Uterus (tissue), 4 donors: ENCODE data around the gene FGF14. TPM values are rescaled to one million over a fixed set of nuclear protein-coding genes. Genes with fewer than 3 reads are reported as not detected.

Experiments used
- DNase-seq, 2 donors: peaks; one replicate each; pipeline ENCODE4 v3.0.0-alpha.2; 2019 to 2020
- H3K27ac ChIP-seq, 2 donors: fragments of 200-600 bp; sonication (generic); 1 replicate in 1 of 2; 2 replicates in 1 of 2; pipeline ENCODE4 v1.5.1; 2016 to 2018
- H3K27me3 ChIP-seq, 2 donors: fragments of 200-600 bp; sonication (generic); one replicate each; pipeline ENCODE4 v1.5.1; 2018 to 2019; ENCODE audit warnings: control low read depth in 1 of 2
- H3K36me3 ChIP-seq, 2 donors: fragments of 200-600 bp; sonication (generic); one replicate each; pipeline ENCODE4 v1.5.1; 2019; ENCODE audit warnings: control low read depth in 1 of 2
- H3K4me1 ChIP-seq, 2 donors: fragments of 200-600 bp; sonication (generic); one replicate each; pipeline ENCODE4 v1.5.1; 2018 to 2019; ENCODE audit warnings: control low read depth in 1 of 2
- H3K4me3 ChIP-seq, 2 donors: fragments of 200-600 bp; sonication (generic); 1 replicate in 1 of 2; 2 replicates in 1 of 2; pipeline ENCODE4 v1.5.1; 2018 to 2019; ENCODE audit warnings: mild to moderate bottlenecking in 1 of 2
- H3K9me3 ChIP-seq, 2 donors: fragments of 200-600 bp; sonication (generic); one replicate each; pipeline ENCODE4 v1.5.1; 2019; ENCODE audit warnings: control low read depth in 1 of 2
- CTCF ChIP-seq, 4 experiments: fragments of 200-600 bp in 2 of 4; fragments of 450-650 bp in 2 of 4; sonication (generic) in 2 of 4; IDR thresholded peaks; one replicate each; pipeline ENCODE4 v1.5.1; 2016 to 2019; ENCODE audit warnings: antibody characterized with exemption in 4 of 4, mild to moderate bottlenecking in 2 of 4, moderate library complexity in 1 of 4
- POLR2A ChIP-seq, 2 donors: fragments of 450-650 bp; IDR thresholded peaks; one replicate each; pipeline ENCODE4 v1.6.1; 2016; ENCODE audit warnings: antibody characterized with exemption in 2 of 2, mild to moderate bottlenecking in 1 of 2, moderate library complexity in 1 of 2
- intact Hi-C: fragments of 100-400 bp; cut with DNase I; formaldehyde crosslinking; loops from one replicate; pipeline ENCODE4 v1.15.1; 2023; ENCODE audit warnings: low total_unique reads
- total RNA-seq, 4 donors: library from RNA; depleted of rRNA in 3 of 4; stranded (reverse); fragments of >200 nt in 3 of 4; gene quantifications; one replicate each; pipeline versions ENCODE4 v1.1.0 to v1.2.4, GENCODE V29; 2014 to 2023
- donor health status: DM: yes; HTN: yes; CAD: no.

The FGF14 gene
- total RNA-seq, 4 donors from 2014 or later: under 0.01 to 0.98 (median 0.62) TPM; not detected in 1

- intact Hi-C loops: no loop called here
- Histone ChIP-seq H3K4me1 (no peaks in the 10 kb centered on the region), H3K36me3 (no peaks in the 10 kb centered on the region), H3K27me3 (no peaks in the 10 kb centered on the region), H3K4me3 (no peak overlapping the region), H3K27ac (no peak overlapping the region), H3K9me3 (no peaks in the 10 kb centered on the region)
- TF ChIP-seq POLR2A (IDR thresholded peaks at IDR 0.05) (no peak), CTCF (IDR thresholded peaks at IDR 0.05) (no peak)
- DNase-seq: no peak
These were observed 662.3 kb downstream of the FGF14 start for GRCh38 chr13:101739382-101740178.

DNA sequence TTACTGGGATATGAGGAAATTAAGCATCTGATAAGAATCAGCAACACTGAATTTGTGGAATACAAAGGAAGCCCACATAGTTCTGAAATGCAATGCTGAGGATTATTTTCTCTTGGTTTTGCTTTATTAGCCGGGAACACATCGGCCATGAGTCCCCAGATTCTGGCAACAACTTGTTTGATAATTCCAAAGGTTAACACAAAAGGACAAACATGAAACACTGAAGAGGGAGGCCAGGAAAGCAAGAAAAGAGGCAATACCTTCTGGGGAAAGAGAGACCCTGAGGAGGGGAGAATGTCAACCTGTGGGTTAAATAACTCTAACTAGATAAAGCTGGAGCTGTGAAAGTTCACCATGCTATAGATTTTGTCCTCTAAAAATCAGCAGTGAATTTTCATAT lies 663.5 kb downstream of the FGF14 start:
- TF ChIP-seq POLR2A (IDR thresholded peaks at IDR 0.05): no peak
- TF ChIP-seq CTCF (IDR thresholded peaks at IDR 0.05): no peak

GRCh38 chr13:101736566-101736965 lies 665.3 kb downstream of the FGF14 start:
- Histone ChIP-seq H3K4me3 (no peak overlapping the region), H3K27me3 (no peaks in the 10 kb centered on the region), H3K4me1 (no peaks in the 10 kb centered on the region), H3K36me3 (no peaks in the 10 kb centered on the region), H3K9me3 (no peaks in the 10 kb centered on the region), H3K27ac (no peak overlapping the region)
- intact Hi-C loops: no loop called here
- no peak for DNase-seq
- TF ChIP-seq POLR2A (IDR thresholded peaks at IDR 0.05) (no peak), CTCF (IDR thresholded peaks at IDR 0.05) (no peak)

More for the DNA sequence above, 663.5 kb downstream of the FGF14 start:
- Histone ChIP-seq H3K4me1 (no peaks in the 10 kb centered on the region), H3K9me3 (no peaks in the 10 kb centered on the region), H3K36me3 (no peaks in the 10 kb centered on the region), H3K4me3 (no peak overlapping the region), H3K27me3 (no peaks in the 10 kb centered on the region), H3K27ac (no peak overlapping the region)
- no peak for DNase-seq
- intact Hi-C loops: no loop called here

GRCh38 chr13:101730420-101731000 lies 671.3 kb downstream of the FGF14 start:
- no peak overlapping the region for H3K4me3 ChIP-seq
- TF ChIP-seq CTCF (IDR thresholded peaks at IDR 0.05): no peak
- H3K4me1 ChIP-seq: no peaks in the 10 kb centered on the region
- DNase-seq: no peak
- H3K27ac ChIP-seq: no peak overlapping the region
- H3K27me3 ChIP-seq: no peaks in the 10 kb centered on the region
- H3K9me3 ChIP-seq: no peaks in the 10 kb centered on the region
- intact Hi-C loops: no loop called here
- no peaks in the 10 kb centered on the region for H3K36me3 ChIP-seq

- intact Hi-C loops: no loop called here
- no peaks in the 10 kb centered on the region for H3K4me1 ChIP-seq
- H3K27me3 ChIP-seq: no peaks in the 10 kb centered on the region
- H3K4me3 ChIP-seq: no peak overlapping the region
- H3K9me3 ChIP-seq: no peaks in the 10 kb centered on the region
- no peak for DNase-seq
- no peak overlapping the region for H3K27ac ChIP-seq
- TF ChIP-seq POLR2A (IDR thresholded peaks at IDR 0.05) (no peak), CTCF (IDR thresholded peaks at IDR 0.05) (no peak)
- no peaks in the 10 kb centered on the region for H3K36me3 ChIP-seq
These were observed 673.2 kb downstream of the FGF14 start for GRCh38 chr13:101728615-101729014.
